Limb (tissue), 2 donors: Measurements from ENCODE around the gene ADGRA3.

Experiments used
- DNase-seq, 2 donors: peaks; one replicate each; pipeline ENCODE4 v3.0.0-alpha.2; 2016; ENCODE audit errors: extremely low spot score in 2 of 2

Gene ADGRA3, protein sequence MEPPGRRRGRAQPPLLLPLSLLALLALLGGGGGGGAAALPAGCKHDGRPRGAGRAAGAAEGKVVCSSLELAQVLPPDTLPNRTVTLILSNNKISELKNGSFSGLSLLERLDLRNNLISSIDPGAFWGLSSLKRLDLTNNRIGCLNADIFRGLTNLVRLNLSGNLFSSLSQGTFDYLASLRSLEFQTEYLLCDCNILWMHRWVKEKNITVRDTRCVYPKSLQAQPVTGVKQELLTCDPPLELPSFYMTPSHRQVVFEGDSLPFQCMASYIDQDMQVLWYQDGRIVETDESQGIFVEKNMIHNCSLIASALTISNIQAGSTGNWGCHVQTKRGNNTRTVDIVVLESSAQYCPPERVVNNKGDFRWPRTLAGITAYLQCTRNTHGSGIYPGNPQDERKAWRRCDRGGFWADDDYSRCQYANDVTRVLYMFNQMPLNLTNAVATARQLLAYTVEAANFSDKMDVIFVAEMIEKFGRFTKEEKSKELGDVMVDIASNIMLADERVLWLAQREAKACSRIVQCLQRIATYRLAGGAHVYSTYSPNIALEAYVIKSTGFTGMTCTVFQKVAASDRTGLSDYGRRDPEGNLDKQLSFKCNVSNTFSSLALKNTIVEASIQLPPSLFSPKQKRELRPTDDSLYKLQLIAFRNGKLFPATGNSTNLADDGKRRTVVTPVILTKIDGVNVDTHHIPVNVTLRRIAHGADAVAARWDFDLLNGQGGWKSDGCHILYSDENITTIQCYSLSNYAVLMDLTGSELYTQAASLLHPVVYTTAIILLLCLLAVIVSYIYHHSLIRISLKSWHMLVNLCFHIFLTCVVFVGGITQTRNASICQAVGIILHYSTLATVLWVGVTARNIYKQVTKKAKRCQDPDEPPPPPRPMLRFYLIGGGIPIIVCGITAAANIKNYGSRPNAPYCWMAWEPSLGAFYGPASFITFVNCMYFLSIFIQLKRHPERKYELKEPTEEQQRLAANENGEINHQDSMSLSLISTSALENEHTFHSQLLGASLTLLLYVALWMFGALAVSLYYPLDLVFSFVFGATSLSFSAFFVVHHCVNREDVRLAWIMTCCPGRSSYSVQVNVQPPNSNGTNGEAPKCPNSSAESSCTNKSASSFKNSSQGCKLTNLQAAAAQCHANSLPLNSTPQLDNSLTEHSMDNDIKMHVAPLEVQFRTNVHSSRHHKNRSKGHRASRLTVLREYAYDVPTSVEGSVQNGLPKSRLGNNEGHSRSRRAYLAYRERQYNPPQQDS (N-terminal part only)

DNA sequence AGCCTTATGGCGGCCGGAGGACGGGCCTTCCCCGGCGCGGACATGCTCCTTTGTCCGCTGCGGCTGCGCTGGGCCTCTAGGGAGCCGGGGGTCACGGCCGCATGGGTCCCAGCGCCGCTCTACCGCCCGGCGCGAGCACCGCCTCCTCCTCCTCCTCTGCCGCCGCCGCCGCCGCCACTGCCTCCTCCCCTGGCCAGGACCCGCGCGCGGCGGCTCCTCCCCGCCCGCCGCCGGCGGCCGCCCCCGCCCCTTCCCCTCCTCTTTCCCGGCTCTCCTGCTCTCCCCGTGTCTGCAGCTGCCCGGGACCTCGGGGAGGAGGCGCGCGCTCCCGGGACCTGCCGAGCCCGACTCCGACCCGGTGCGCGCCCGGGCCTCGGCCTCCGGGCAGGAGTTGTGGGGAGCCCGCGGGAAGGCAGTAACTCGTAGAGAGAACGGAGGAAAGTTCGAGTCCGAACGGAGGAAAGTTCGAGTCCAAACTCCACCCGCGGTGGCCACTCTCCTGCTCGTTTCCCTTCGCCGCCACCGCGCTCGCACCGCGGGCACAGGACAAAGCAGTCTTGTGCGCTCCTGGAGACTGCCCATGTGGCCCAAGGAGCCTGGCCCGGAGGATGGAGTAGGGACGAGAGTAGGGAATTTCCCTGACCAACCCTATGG, at the start of gene ADGRA3:
TSS of gene ADGRA3 (minus strand) at position 179 of the 654 bp plus-strand sequence. CDS start 282 bp downstream, outside the sequence.
- peak; percentile 69 to 90 for DNase-seq

DNA sequence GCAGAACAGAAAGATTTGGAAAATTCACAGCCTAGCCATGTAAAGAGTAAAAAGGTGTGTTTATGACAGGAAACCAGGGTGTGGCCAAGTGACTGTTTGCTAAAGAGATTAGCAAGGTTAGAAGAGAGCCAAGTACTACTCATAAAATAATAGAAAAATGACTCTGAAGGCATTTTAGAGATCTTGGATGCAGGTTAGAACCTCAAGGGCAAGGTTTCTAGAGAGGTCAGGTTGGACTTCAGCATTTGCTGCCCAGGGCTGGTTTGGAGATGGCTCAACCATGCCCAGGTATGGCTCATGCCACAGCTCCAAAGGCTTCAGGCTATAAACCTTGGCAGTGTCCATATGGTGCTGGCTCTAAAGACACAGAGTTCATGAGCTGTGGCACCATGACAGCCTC, 40.6 kb upstream of the ADGRA3 start:
- no peak for DNase-seq

DNA sequence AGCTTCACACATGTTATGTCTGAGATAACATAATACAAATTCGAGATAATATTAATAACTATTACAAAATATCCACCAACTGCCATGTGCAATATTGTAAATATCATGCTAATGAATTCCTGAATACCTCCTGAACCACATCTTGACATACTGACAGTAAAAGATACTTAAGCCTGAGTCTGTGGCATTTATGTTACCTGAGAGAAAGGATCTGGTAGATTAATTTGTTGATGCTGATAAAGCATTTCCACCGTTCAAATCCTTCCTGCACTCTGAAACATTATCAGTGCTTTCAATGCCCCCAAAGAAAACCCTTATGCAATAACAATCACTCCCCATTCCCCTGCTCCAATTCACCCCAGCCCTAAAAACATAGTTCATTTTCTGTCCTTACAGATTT, 38.8 kb upstream of the ADGRA3 start:
- no peak for DNase-seq

DNA sequence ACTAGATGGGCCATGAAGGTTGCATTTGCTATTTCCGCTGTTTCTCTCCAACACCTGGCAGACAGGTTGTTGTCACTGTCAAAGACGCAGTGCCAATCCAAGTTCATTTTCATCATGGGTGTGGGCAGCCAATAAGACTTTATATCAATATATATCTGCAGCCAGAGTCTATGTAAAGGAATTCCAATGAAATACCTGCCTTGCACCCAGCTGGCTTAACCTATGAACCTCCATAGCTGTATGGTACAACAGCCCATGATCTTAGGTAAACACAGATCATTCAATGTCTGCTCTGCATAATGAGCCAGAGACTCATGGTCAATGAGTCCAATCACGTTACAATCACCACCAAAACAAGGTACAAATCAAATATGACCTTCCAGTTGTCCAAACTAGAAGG, 37.7 kb upstream of the ADGRA3 start:
- no peak for DNase-seq

DNA sequence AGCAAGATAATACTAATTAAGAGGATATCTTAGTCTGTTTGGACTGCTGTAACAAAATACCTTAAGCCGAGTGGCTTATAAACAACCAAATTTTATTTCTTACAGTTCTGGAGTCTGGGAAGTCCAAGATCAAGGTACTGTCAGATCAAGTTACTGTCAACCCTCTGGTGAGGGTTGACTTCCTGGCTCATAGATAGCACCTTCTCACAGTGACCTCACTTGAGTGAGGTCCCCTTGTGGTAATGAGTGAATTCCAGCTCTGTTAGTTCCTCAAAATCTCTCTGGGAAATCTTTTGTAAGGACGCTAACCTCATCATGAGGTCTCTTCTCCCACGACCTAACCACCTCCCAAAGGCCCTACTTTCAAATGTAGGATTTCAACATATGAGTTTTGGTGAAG, 36.9 kb upstream of the ADGRA3 start:
- no peak for DNase-seq

DNA sequence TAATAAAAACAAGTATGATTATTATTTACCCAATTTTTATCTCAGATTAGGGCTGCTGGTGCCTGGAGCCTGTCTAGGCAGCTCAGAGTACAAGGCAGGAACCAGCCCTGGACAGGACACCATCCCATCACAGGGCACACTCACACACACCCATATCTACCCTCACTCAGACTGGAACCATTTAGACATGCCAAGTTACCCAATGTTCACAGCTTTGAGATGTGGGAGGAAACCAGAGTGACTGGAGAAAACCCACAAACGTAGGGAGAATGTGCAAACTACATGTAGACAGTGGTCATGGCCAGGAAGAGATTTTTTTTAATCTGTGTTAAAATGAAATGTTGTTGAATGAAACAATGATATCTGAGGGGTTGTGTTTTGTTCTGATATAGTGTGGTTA, 35.7 kb upstream of the ADGRA3 start:
- DNase-seq, result no peak

DNA sequence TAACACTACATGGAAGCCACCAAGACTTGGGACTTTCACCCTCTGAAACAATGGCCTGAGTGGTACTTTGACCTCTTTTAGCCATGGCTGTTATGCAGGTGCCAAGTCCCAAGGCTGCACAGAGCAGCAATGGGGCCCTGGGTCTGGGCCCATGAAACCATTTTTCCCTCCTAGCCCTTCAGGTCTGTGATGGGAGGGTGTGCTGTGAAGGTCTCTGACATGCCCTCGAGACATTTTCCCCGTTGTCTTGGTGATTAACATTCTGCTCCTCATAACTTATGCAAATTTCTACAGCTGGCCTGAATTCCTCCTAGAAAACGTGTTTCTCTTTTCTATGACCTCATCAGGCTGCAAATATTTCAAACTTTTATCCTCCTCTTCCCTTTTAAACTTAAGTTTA, 30.4 kb upstream of the ADGRA3 start:
- DNase-seq, result no peak

DNA sequence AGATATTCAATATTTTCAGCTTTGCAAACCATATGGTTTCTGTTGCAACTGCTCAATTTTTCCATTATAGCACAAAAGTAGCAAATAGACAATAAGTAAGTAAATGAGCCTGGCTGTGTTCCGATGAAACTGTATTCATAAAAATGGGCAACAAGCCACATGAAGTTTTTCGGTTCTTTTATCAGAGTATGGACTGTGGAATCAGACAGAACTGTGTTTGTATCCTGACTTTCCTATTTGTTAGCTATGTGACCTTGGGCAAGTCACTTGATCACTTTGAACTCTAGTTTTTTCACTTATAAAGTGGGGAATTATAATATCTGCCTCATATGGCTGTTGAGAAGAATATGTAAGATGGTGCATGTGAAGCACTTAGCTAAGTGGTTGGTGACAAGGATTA, 23.4 kb upstream of the ADGRA3 start:
- no peak for DNase-seq

DNA sequence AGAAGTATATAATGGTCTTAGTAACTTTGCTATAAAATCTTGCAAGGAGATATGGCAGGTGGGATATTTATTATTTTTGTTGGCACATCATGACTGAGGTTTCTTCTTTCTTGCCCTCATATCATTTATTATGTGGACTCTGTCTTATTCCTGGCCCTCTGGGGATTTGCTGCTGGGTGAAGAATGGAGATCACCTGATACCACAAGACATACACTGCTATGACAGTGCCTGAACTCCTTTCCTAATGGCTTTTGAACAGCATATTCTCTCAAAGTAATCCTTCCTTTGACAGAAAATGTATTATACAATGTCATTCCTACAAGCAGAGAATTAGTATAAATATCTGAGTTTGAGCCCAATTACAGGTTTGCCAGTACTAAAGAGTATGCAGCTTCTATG, 22.0 kb upstream of the ADGRA3 start:
- no peak for DNase-seq

DNA sequence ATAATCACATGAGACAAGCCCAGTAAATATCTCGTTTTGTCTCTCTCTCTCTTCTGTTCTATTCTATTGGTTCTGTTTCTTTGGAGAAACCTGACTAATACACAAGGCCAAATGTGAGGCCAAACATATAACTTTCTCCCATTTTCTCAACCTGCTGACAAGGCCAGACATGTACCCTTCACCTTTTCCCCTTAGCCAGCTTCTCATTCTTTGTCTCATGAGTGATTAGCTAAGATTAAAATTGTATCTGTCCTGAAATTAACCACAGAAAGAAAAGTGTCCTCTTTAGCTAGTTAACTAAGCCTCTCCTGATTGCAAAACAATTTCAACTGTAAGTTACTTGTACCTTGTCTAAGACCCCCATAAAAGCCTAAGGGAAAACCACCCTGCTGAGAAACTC, 18.5 kb upstream of the ADGRA3 start:
- no peak for DNase-seq

DNA sequence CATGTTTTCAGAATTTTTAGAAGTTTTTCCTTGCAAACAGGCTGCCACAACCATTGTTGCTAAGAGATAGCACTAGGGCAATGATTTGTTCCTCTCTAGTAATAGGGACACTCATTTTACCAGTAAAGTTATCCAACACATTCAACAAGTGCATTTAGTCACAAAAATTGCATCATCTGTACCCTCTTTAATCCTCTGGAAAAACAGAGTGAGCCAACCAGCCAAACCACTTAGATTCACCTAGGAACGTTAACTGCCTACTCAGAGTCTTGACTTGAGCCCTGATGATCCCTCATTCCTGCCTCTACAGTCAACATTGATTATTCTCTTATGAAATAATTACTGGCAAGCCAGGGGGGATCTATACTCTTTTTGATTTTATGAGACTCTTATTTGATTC, 17.0 kb upstream of the ADGRA3 start:
- no peak for DNase-seq

DNA sequence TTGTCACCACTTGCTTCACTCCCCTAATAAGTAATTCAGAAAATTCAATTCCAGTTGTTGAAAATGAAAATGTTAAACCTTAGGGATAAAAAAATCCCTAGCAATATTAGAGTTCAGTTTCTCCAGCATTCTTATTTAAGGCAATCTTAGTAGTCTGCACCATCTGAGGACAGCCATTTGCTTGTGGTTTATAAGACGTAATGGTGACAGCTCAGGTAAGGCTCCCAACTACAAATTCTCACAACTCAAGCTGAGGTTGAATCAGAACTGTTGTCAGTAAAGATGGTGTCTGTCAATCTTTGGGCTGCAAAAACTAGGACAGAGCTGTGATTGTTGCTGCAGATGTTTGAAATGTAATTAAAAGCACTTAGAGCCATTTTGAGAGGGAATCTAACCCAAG, 16.3 kb upstream of the ADGRA3 start:
- DNase-seq, result peak in 1 of 2 donors; percentile 32

DNA sequence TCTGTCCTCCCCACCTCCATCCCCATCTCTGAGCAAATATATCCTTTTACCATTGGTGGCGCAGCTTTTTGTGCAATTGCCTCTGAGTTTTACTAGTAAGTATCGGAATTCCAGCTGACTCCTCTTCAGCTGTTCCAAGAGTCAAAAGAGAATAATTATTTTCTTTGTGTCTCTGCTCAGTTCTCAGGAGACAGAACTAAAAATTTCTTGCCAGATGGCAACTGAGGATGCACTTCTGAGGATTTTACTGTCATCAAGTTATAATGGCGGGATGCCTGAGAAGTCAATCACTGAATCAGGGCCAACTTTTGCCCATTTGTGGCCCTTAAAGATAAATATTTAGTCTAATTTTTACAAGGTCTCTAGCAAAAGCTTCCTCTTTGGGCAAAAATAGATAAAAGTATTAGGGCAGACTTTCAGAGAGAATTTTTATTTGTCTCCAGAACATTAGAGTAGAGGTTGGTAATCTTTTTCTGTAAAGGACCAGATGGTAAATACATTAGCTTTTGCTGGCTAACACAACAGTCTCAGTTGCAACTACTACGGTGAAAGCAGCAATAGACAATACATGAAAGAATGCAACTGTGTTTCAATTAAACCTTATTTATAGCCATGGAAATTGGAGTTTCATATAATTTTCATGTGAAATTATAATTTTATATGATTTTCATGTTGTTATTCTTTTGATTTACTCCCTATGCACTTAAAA, 15.6 kb upstream of the ADGRA3 start:
- peak in 1 of 2 donors; percentile 51 for DNase-seq

DNA sequence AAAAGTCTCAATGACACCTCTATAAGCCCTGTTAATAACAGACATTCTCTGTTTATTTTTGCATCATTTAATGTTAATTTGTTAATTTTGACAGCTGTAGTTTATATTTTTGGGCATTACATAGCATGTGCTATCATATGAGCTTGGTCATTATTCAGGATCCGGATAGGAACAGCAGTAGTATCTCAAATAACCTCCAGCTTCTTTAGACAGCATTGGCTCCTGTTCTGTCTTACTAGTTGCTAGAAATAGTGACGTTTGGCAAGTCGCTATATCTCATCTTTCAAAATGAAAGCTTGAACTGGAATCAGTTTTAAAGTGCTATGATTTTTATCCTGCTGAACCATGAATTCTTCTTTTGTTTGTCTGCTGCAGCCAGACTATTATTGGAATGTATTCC, 9.0 kb upstream of the ADGRA3 start:
- DNase-seq, result no peak

DNA sequence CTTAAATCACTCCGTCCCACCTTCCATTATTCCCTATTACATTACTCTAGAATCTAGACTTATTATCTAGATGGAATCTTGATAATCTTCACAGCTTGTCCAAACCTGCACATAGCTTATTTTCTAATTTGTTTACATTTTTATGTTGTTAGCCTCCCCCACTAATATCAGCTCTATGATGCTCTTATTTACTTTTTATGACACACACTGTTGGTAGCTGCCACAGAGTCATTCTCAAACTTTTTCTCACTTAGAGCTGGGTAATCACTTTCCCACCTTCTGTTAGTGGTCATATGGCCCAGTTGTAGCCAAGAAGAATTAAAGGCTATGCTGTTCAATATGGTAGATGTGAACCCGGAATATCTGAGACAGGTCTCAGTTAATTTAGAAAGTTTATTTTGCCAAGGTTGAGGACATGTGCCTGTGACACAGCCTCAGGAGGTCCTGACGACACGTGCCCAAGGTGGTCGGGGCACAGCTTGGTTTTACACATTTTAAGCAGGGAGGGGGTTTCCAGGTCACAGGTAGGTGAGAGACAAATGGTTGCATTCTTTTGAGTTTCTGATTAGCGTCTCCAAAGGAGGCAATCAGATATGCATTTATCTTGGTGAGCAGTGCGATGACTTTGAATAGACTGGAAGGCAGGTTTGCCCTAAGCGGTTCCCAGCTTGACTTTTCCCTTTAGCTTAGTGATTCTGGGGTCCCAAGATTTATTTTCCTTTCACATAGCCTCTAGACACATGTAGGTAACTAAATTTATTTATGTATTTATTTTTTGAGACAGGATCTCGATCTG, 7.0 kb upstream of the ADGRA3 start:
- DNase-seq, result no peak

DNA sequence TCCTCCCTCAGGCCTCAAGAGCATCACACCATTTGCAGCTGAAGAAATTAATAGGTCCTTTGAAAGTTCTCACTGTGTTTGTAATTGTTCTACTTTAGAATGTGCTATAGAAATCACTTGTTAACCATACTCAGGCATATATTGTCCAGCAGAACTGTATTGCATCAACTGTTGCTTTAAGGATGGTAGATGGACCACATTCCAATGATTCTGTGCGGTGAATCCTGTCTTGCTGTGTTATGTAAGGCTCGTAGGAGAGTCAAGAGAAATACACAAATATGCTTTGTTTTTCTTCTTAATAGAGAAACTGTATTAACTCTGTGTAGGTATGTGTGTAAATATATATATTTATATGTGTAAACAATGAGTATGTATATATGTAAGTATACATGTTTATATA, 6.3 kb upstream of the ADGRA3 start:
- no peak for DNase-seq

DNA sequence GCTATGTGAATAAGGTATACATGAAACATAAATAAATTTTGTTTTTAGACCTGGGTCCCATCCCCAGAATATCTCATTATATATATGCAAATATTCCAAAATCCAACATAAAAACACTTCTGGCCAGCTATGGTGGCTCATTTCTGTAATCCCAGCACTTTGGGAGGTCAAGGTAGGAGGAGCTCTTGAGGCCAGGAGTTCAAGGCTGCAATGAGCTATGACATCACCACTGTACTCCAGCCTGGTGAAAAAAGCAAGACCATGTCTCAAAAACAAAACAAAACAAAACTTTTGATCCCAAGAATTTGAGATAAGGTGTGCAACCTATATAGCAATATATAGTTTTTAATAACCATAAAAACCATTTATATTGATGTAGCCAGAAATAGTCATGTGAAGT, 5.4 kb upstream of the ADGRA3 start:
- DNase-seq, result no peak

DNA sequence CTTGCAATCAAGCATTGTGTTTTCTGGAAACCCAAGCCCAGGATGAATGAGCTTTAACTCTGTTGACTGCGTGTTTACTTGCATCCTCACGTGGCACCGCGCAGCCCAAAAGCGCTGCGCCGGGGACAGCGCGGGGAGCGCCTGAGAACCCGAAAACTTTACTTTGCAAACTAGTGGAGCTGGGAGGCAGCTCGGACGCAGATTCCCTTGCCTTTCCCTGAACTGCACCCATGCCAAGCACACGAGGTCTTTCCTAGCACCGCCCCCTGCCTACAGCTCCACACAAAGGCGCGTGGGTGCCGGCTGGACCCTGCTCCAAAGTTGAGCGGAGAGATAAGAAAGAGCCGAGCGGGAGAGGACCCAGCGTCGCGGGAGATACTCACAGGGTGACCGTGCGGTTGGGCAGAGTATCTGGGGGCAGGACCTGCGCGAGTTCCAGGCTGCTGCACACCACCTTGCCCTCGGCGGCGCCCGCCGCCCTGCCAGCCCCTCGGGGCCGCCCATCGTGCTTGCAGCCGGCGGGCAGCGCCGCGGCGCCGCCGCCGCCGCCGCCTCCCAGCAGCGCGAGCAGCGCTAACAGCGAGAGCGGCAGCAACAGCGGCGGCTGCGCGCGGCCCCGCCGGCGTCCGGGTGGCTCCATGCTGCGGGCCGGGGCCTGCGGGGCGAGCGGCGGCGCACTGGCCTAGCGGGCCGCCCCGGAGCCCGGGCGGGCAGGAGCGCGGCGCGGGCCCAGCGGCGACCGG, 550 bp downstream of the ADGRA3 start:
- peak; percentile 77 to 79 for DNase-seq

DNA sequence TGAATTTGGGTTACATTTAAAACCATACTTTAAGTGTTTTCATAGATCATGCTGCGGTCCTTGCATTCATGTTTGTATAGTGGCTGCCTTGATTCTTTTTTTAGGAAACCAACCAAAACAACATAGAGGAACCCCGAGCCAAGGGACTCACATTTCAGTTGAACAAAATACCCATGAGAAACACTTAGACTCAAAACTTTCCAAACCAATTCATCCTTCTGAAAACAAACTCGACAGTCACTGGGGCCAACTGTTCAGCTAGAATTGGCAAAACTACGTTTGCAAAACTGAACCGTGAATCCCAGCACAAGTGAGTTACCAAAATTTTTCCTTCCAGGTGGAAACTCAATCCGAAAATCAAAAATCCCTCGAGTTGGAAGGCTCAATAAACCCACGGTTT, 1.4 kb downstream of the ADGRA3 start:
- DNase-seq, result peak in 1 of 2 donors; percentile 39
